Left ventricle myocardium inferior (tissue), 1 donor: ENCODE measurements around the gene PLPP6. TPM values are rescaled to one million over a fixed set of nuclear protein-coding genes. Genes with fewer than 3 reads are reported as not detected.

Source experiments
- DNase-seq: peaks from one replicate; pipeline ENCODE4 v3.0.0-alpha.2; 2020
- H3K27ac ChIP-seq: fragments of 200-600 bp; replicated peaks from 2 replicates; pipeline ENCODE4 v1.8.0; 2021
- H3K27me3 ChIP-seq: fragments of 200-600 bp; 2 replicates; pipeline ENCODE4 v1.8.0; 2021; ENCODE audit warnings: low read depth
- H3K36me3 ChIP-seq: fragments of 200-600 bp; 2 replicates; pipeline ENCODE4 v1.8.0; 2021
- H3K4me1 ChIP-seq: fragments of 200-600 bp; 2 replicates; pipeline ENCODE4 v1.8.0; 2021
- H3K4me3 ChIP-seq: fragments of 200-600 bp; 2 replicates; pipeline ENCODE4 v1.8.0; 2021; ENCODE audit warnings: mild to moderate bottlenecking, moderate library complexity
- H3K9me3 ChIP-seq: fragments of 200-600 bp; replicated peaks from 2 replicates; pipeline ENCODE4 v1.8.0; 2021
- intact Hi-C: fragments of 100-400 bp; cut with micrococcal nuclease; formaldehyde crosslinking; loops from one replicate; pipeline ENCODE4 v1.11.0; 2022
- total RNA-seq: library from RNA; stranded (reverse); fragmentation: NEBNext Ultra II Directional; extraction: Animal tissue kit (Norgen Biotek cat#: 25700); gene quantifications from one replicate; pipeline ENCODE4 v1.2.1, GENCODE V29; 2021
- TF ChIP-seq, protein P1 (sequence below): fragments of 200-600 bp; IDR thresholded peaks from 2 replicates; pipeline ENCODE4 v1.8.0; 2021; ENCODE audit warnings: antibody characterized with exemption, mild to moderate bottlenecking, borderline replicate concordance
- donor health status: DM: no; HTN: yes; CAD: no; lungs with severe emphysema.

Gene PLPP6
- total RNA-seq, 1 donor from 2014 or later: 2.1 TPM

DNA sequence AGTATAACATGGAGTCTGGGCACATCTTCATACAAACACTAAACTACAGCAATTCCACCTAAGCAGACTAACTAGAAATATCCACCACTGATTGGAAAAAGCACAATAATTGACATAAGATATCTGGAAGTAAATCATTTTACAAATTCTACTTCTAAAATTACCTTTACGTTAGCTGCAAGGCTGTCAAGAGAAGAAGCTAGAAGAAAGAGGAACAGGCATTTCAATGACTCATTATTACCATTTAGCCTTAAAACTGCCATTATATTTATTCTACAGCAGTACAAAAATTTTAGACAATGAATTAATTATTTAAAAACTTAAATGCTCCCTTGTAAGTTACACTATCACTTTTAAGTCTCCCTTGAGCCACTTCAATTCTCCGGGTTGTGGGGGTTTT lies 43.4 kb upstream of the PLPP6 start:
- TF ChIP-seq, protein P1, sequence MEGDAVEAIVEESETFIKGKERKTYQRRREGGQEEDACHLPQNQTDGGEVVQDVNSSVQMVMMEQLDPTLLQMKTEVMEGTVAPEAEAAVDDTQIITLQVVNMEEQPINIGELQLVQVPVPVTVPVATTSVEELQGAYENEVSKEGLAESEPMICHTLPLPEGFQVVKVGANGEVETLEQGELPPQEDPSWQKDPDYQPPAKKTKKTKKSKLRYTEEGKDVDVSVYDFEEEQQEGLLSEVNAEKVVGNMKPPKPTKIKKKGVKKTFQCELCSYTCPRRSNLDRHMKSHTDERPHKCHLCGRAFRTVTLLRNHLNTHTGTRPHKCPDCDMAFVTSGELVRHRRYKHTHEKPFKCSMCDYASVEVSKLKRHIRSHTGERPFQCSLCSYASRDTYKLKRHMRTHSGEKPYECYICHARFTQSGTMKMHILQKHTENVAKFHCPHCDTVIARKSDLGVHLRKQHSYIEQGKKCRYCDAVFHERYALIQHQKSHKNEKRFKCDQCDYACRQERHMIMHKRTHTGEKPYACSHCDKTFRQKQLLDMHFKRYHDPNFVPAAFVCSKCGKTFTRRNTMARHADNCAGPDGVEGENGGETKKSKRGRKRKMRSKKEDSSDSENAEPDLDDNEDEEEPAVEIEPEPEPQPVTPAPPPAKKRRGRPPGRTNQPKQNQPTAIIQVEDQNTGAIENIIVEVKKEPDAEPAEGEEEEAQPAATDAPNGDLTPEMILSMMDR: no peak
- Histone ChIP-seq H3K27me3 (no peaks in the 10 kb centered on the region), H3K27ac (no peak overlapping the region), H3K4me3 (no peak overlapping the region), H3K4me1 (no peaks in the 10 kb centered on the region), H3K36me3 (peaks cover 8% of the 10 kb centered on the region), H3K9me3 (no peaks in the 10 kb centered on the region)
- no peak for DNase-seq
- intact Hi-C loops: no loop called here

DNA sequence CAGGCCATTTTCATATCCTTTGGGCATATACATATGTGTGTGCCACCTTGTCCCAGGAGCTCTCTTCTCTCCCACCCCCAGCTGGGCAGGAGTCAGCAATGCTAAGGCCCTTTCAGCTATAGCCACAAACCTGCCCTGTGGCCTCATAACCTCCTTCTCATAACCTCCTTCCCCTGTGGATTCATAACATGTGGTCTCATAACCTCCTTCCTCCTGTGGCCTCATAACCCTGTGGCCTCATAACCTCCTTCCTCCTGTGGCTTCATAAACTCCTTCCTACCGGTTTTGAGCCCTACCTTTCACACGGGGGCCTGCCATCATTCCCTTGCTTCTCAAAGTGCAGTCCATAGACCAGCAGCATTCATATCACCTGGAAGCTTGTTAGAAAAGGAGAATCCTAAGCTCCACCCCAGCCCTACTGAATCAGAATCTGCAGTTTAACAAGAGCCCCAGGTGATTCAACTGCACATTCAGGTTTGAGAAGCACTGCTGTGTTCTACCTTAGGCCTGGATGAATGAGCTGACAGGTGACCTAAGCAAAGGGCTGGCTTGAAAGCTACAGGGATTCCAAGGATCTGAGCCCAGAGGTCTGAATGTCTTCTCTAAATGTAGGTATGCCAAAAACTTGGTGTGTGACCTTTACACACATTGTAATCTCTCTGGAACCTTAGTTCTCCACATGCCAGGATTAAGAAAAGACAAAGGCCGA lies 41.9 kb upstream of the PLPP6 start:
- H3K27ac ChIP-seq: no peak overlapping the region
- H3K27me3 ChIP-seq: no peaks in the 10 kb centered on the region
- intact Hi-C loops: no loop called here
- DNase-seq: no peak
- H3K36me3 ChIP-seq: peaks cover 8% of the 10 kb centered on the region
- H3K4me3 ChIP-seq: no peak overlapping the region
- H3K4me1 ChIP-seq: no peaks in the 10 kb centered on the region
- TF ChIP-seq, protein P1: no peak
- H3K9me3 ChIP-seq: no peaks in the 10 kb centered on the region

DNA sequence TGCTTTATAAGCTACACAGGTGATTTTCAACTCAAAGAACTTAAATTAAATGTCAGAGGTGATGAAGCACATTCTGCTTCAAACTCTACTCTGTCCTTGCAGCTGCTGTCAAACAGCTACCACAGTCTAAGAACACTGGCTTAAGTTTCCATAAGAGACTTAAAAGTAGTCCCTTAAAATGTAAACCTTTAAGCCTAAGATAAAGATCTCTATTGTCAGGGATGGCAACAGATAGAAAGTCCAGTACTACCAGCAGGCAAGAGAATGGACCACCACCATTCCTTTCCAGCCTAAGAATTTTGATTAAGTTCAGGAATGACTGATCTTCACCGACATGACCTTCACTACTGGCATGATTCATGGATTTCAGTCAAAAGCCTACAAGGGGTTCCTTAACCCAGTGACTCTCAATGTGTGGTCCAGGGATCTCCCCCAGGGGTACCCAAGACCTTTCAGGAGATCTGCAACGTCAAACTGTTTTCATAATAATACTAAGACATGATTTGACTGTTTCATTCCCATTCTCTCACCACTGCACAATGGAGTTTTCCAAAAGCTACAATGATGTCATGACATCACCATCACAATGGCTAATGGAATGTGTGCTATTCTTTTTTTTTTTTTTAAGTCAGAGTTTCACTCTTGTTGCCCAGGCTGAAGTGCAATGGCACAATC lies 41.1 kb upstream of the PLPP6 start:
- peaks cover 8% of the 10 kb centered on the region for H3K36me3 ChIP-seq
- TF ChIP-seq, protein P1: no peak
- no peak overlapping the region for H3K4me3 ChIP-seq
- DNase-seq: no peak
- no peaks in the 10 kb centered on the region for H3K9me3 ChIP-seq
- H3K27me3 ChIP-seq: no peaks in the 10 kb centered on the region
- intact Hi-C loops: no loop called here
- no peak overlapping the region for H3K27ac ChIP-seq
- H3K4me1 ChIP-seq: no peaks in the 10 kb centered on the region

DNA sequence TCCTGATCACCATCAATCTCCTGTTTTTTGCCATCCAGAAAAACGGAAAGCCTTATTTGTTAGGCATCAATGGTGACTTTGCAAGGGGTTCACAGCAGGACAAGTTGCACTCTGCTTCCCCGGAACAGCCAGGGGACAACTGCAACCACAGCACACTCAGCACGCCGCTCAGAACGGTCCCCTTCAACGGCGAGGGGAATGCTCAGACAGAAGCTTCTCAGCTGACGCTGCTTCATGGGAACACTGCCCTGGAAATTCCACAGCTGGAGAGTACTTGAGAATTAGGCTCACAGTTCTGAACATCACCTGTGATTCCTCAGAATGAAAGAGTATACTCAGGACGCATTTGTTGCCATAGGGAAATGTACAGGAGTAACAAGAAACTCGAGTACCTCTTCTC lies 40.1 kb upstream of the PLPP6 start:
- intact Hi-C loops: no loop called here
- H3K9me3 ChIP-seq: no peaks in the 10 kb centered on the region

DNA sequence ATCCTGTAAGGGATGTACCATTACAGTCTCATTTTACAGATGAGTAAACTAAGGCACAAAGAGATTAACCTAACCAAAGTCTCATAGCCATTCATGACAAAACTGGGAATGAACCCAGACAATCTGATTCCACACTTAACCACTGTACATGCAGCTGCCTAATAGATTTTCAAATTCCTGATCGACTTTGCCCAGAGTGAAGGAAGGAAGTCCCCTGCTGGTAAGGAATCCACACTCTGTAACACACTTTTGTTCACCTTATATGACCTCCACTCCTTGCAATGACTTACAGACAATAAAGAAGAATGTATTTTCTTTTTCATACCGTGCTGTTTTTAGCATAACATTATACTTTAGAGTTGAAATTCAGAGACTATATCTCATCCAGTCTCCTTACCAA lies 31.3 kb upstream of the PLPP6 start:
- Histone ChIP-seq H3K36me3 (no peaks in the 10 kb centered on the region), H3K9me3 (no peaks in the 10 kb centered on the region), H3K27me3 (no peaks in the 10 kb centered on the region), H3K4me3 (no peak overlapping the region), H3K27ac (no peak overlapping the region), H3K4me1 (no peaks in the 10 kb centered on the region)
- TF ChIP-seq, protein P1: no peak
- no peak for DNase-seq
- intact Hi-C loops: no loop called here

More for the DNA sequence above, 40.1 kb upstream of the PLPP6 start:
- no peak overlapping the region for H3K4me3 ChIP-seq
- peaks cover 8% of the 10 kb centered on the region for H3K36me3 ChIP-seq
- no peak for DNase-seq
- no peaks in the 10 kb centered on the region for H3K4me1 ChIP-seq
- H3K27ac ChIP-seq: no peak overlapping the region
- TF ChIP-seq, protein P1: no peak
- H3K27me3 ChIP-seq: no peaks in the 10 kb centered on the region
